NT2/D1 (cell line): ENCODE measurements around the gene TPRA1.

Experiments
- SUZ12 ChIP-seq: IDR thresholded peaks from 2 replicates; pipeline ENCODE4 v1.6.1; 2011; ENCODE audit not compliant: insufficient read length, insufficient read depth; ENCODE audit errors: extremely low read depth
- YY1 ChIP-seq: IDR thresholded peaks from 2 replicates; pipeline ENCODE4 v1.6.1; 2011; ENCODE audit not compliant: insufficient read length, insufficient read depth
- ZNF274 ChIP-seq: IDR thresholded peaks from 2 replicates; pipeline ENCODE4 v1.6.1; 2011; ENCODE audit warnings: mild to moderate bottlenecking, low read depth, low read length

- TF ChIP-seq ZNF274: no peak
- no peak for TF ChIP-seq YY1
- no peak for TF ChIP-seq SUZ12
These were observed 30.3 kb downstream of the TPRA1 start for GRCh38 chr3:127560051-127560787.
